Caco-2 (cell line): Measurements from ENCODE around the gene POLR2L. TPM values are rescaled to one million over a fixed set of nuclear protein-coding genes. Genes with fewer than 3 reads are reported as not detected.

ENCODE experiments used
- BruUV-seq: library from RNA; stranded (reverse); fragments of 400-500 nt; replicated peaks from 2 replicates; lab custom pipeline; 2021; lab: Mats Ljungman, UMichigan
- CTCF ChIA-PET: fragments of 300-600 bp; sonication (Branson Sonifier 250); formaldehyde crosslinking; loops from one replicate; lab custom pipeline; 2022; ENCODE audit warnings: antibody characterized with exemption; lab: Charles Lee
- POLR2A ChIA-PET: fragments of 300-600 bp; sonication (Branson Sonifier 250); formaldehyde crosslinking; loops from one replicate; lab custom pipeline; 2022; ENCODE audit warnings: antibody characterized with exemption; lab: Charles Lee
- DNase-seq, 2 experiments: peaks; one replicate each; pipeline versions ENCODE4 v3.0.0 to v3.0.0-alpha.2; 2020 to 2022
- H3K27me3 ChIP-seq: replicated peaks from 2 replicates; pipeline ENCODE4 v1.6.0; 2011; ENCODE audit warnings: low read length; ENCODE audit not compliant: control insufficient read depth, insufficient read depth
- H3K36me3 ChIP-seq: 2 replicates; pipeline ENCODE4 v1.5.1; 2011; ENCODE audit warnings: low read length; ENCODE audit not compliant: control insufficient read depth, insufficient read depth
- H3K4me1 ChIP-seq: fragments of 250-450 bp; sonication (Bioruptor Pico); 2 replicates; pipeline ENCODE4 v1.5.1; 2020; ENCODE audit warnings: mild to moderate bottlenecking
- H3K4me3 ChIP-seq: 2 replicates; pipeline ENCODE4 v1.5.1; 2011; ENCODE audit warnings: low read depth, mild to moderate bottlenecking, control low read depth, low read length
- H3K9me3 ChIP-seq: fragments of 250-450 bp; sonication (Bioruptor Pico); 2 replicates; pipeline ENCODE4 v1.5.1; 2020; ENCODE audit warnings: mild to moderate bottlenecking, moderate library complexity
- H3K27ac Mint-ChIP-seq: one replicate; pipeline ENCODE4 v1.8.0; 2022; ENCODE audit warnings: mixed read lengths; ENCODE audit not compliant: unreplicated experiment
- H3K27me3 Mint-ChIP-seq: one replicate; pipeline ENCODE4 v1.8.0; 2022; ENCODE audit warnings: mixed read lengths; ENCODE audit not compliant: insufficient read depth, unreplicated experiment
- H3K36me3 Mint-ChIP-seq: one replicate; pipeline ENCODE4 v1.8.0; 2022; ENCODE audit warnings: mild to moderate bottlenecking, mixed read lengths; ENCODE audit not compliant: insufficient read depth, unreplicated experiment
- H3K4me1 Mint-ChIP-seq: one replicate; pipeline ENCODE4 v1.8.0; 2022; ENCODE audit warnings: low read depth, mixed read lengths; ENCODE audit not compliant: unreplicated experiment
- H3K4me3 Mint-ChIP-seq: one replicate; pipeline ENCODE4 v1.8.0; 2022; ENCODE audit warnings: mild to moderate bottlenecking, moderate library complexity, mixed read lengths; ENCODE audit not compliant: unreplicated experiment
- H3K9me3 Mint-ChIP-seq: one replicate; pipeline ENCODE4 v1.8.0; 2022; ENCODE audit warnings: mixed read lengths; ENCODE audit not compliant: unreplicated experiment
- CTCF ChIP-seq, 2 experiments: fragments of 200-600 bp in 1 of 2; IDR thresholded peaks; 1 replicate in 1 of 2; 2 replicates in 1 of 2; pipeline versions ENCODE4 v1.5.1 to v1.8.0; 2011 to 2022; ENCODE audit warnings: antibody characterized with exemption in 1 of 2, control low read depth in 1 of 2, inconsistent platforms in 1 of 2, low read depth in 1 of 2, low read length in 1 of 2, mild to moderate bottlenecking in 1 of 2, moderate library complexity in 1 of 2; ENCODE audit not compliant: insufficient read depth in 1 of 2, severe bottlenecking in 1 of 2, unreplicated experiment in 1 of 2
- intact Hi-C: fragments of 100-400 bp; cut with micrococcal nuclease; formaldehyde crosslinking; loops from one replicate; pipeline ENCODE4 v1.10.0; 2022; ENCODE audit not compliant: unreplicated experiment
- total RNA-seq: library from RNA; stranded (reverse); gene quantifications from 2 replicates; pipeline ENCODE4 v1.2.3, GENCODE V29; 2022

POLR2L gene
- total RNA-seq, 1 experiment from 2014 or later, result 139 TPM

GRCh38 chr11:832529-833113, 9.7 kb downstream of the POLR2L start, which contains the start of gene CD151:
CD151 (plus strand) TSS chr11:832952; CDS start chr11:836070, 3,118 bp downstream.
- Mint-ChIP-seq H3K9me3 (no peaks in the 10 kb centered on the region), H3K27ac (peak within 1 kb of the TSS; percentile 71), H3K27me3 (no peaks in the 10 kb centered on the region), H3K4me3 (peak within 1 kb of the TSS; percentile 79), H3K36me3 (peaks cover 51% of the 10 kb centered on the region), H3K4me1 (peaks cover 16% of the 10 kb centered on the region)
- no peaks in the 10 kb centered on the region for H3K27me3 ChIP-seq
- TF ChIP-seq CTCF (IDR thresholded peaks at IDR 0.05; ENCODE audit: insufficient read depth in 1 of 2, low read depth in 1 of 2, low read length in 1 of 2, severe bottlenecking in 1 of 2, unreplicated experiment in 1 of 2), result no peak
- ChIA-PET POLR2A (interaction anchor here (0.6 to 4.9 kb wide), 2 partner anchors 8 to 13 kb away, joined by 3 to 33 read pairs; partner anchors contain the start of gene PNPLA2), CTCF (interaction anchor here (0.6 kb wide), 1 partner anchor 11 kb away, joined by 3 read pairs; no protein-coding TSS in a partner anchor)
- intact Hi-C loops, result loop anchor here (1.0 kb wide), 1 partner anchor 11 kb away; no protein-coding TSS in a partner anchor
- H3K9me3 ChIP-seq, result no peaks in the 10 kb centered on the region
- BruUV-seq, result no TSS peak
- H3K4me3 ChIP-seq, result peak within 1 kb of the TSS; percentile 81
- peak in 1 of 2 experiments; percentile 72 for DNase-seq
- H3K36me3 ChIP-seq, result peaks cover 3% of the 10 kb centered on the region
- peaks cover 33% of the 10 kb centered on the region for H3K4me1 ChIP-seq

- H3K36me3 ChIP-seq, result peaks cover under 1% of the 10 kb centered on the region; the same call in 1 of the 2 replicates
- Mint-ChIP-seq H3K36me3 (peaks cover 45% of the 10 kb centered on the region), H3K27ac (no peak overlapping the region), H3K27me3 (no peaks in the 10 kb centered on the region), H3K4me1 (peaks cover 19% of the 10 kb centered on the region), H3K9me3 (no peaks in the 10 kb centered on the region), H3K4me3 (peak overlapping the region; percentile 79)
- H3K4me1 ChIP-seq, result peaks cover 35% of the 10 kb centered on the region
- DNase-seq, result no peak
- H3K9me3 ChIP-seq, result no peaks in the 10 kb centered on the region
- intact Hi-C loops, result no loop called here
- TF ChIP-seq CTCF (IDR thresholded peaks at IDR 0.05; ENCODE audit: insufficient read depth in 1 of 2, low read depth in 1 of 2, low read length in 1 of 2, severe bottlenecking in 1 of 2, unreplicated experiment in 1 of 2), result no peak
- CTCF ChIA-PET, result interaction anchor here (0.6 to 2.4 kb wide), 2 partner anchors 11 to 12 kb away, joined by 3 to 10 read pairs; partner anchors contain the start of gene PNPLA2
- no TSS peak for BruUV-seq
- peak overlapping the region; percentile 81 for H3K4me3 ChIP-seq
- no peaks in the 10 kb centered on the region for H3K27me3 ChIP-seq
- POLR2A ChIA-PET, result interaction anchor here (0.6 to 4.9 kb wide), 3 partner anchors 9 to 31 kb away, joined by 3 to 33 read pairs (median 3); partner anchors contain the start of gene PNPLA2
These were observed 10.3 kb downstream of the POLR2L start for GRCh38 chr11:831961-832528.

- H3K9me3 Mint-ChIP-seq, result no peaks in the 10 kb centered on the region
- peaks cover 19% of the 10 kb centered on the region for H3K4me1 Mint-ChIP-seq
- BruUV-seq, result no TSS peak
- H3K27me3 ChIP-seq, result no peaks in the 10 kb centered on the region
- peak overlapping the region; percentile 79 for H3K4me3 Mint-ChIP-seq
- H3K36me3 Mint-ChIP-seq, result peaks cover 37% of the 10 kb centered on the region
- no peak for DNase-seq
- no peaks in the 10 kb centered on the region for H3K36me3 ChIP-seq
- ChIA-PET POLR2A (interaction anchor here (0.6 to 4.9 kb wide), 3 partner anchors 12 to 32 kb away, joined by 3 to 33 read pairs (median 8); partner anchors contain the start of genes PNPLA2 and RPLP2), CTCF (interaction anchor here (2.4 kb wide), 1 partner anchor 12 kb away, joined by 10 read pairs; the partner anchor contains the start of gene PNPLA2)
- peak overlapping the region; percentile 59 for H3K4me3 ChIP-seq
- no peaks in the 10 kb centered on the region for H3K27me3 Mint-ChIP-seq
- peaks cover 40% of the 10 kb centered on the region for H3K4me1 ChIP-seq
- intact Hi-C loops, result no loop called here
- no peaks in the 10 kb centered on the region for H3K9me3 ChIP-seq
- no peak for TF ChIP-seq CTCF (IDR thresholded peaks at IDR 0.05; ENCODE audit: insufficient read depth in 1 of 2, low read depth in 1 of 2, low read length in 1 of 2, severe bottlenecking in 1 of 2, unreplicated experiment in 1 of 2)
- H3K27ac Mint-ChIP-seq, result no peak overlapping the region
These were observed 11.0 kb downstream of the POLR2L start for GRCh38 chr11:831118-831864.
